Mucosa of descending colon (tissue), 3 donors: ENCODE measurements around the gene SDK1. TPM values are rescaled to one million over a fixed set of nuclear protein-coding genes. Genes with fewer than 3 reads are reported as not detected.

Experiments
- ATAC-seq: fragments of 200-7000 bp; cut with Tn5 transposase; one replicate; pipeline ENCODE4 v1.9.1; 2020; ENCODE audit warnings: mild to moderate bottlenecking, moderate library complexity
- DNase-seq, 3 donors: peaks; one replicate each; pipeline ENCODE4 v3.0.0-alpha.2; 2020
- H3K36me3 ChIP-seq: fragments of 200-600 bp; one replicate; pipeline ENCODE4 v1.8.0; 2021; ENCODE audit warnings: low read depth, mild to moderate bottlenecking
- H3K4me1 ChIP-seq: fragments of 200-600 bp; one replicate; pipeline ENCODE4 v1.8.0; 2021; ENCODE audit warnings: low read depth, mild to moderate bottlenecking
- H3K4me3 ChIP-seq: fragments of 200-600 bp; one replicate; pipeline ENCODE4 v1.8.0; 2021; ENCODE audit warnings: mild to moderate bottlenecking
- H3K9me3 ChIP-seq: fragments of 200-600 bp; one replicate; pipeline ENCODE4 v1.8.0; 2021; ENCODE audit warnings: mild to moderate bottlenecking
- CTCF ChIP-seq: fragments of 200-600 bp; IDR thresholded peaks from one replicate; pipeline ENCODE4 v1.8.0; 2022; ENCODE audit warnings: antibody characterized with exemption, mild to moderate bottlenecking
- intact Hi-C, 2 donors: fragments of 100-400 bp; cut with DNase I in 1 of 2; cut with micrococcal nuclease in 1 of 2; formaldehyde crosslinking; loops; one replicate each; pipeline versions ENCODE4 v1.11.0 to v1.11.1; 2022; cut with DNase I, micrococcal nuclease
- total RNA-seq, 3 donors: library from RNA; stranded (reverse); fragmentation: NEBNext Ultra II Directional in 2 of 3; extraction: Animal tissue kit (Norgen Biotek cat#: 25700) in 2 of 3; gene quantifications; one replicate each; pipeline versions ENCODE4 v1.2.1 to v1.2.4, GENCODE V29; 2021 to 2023
- donor health status: DM: no; HTN: no; CAD: no; lungs with moderate emphysema.
- donor health status: DM: no; HTN: no; CAD: no.
- donor health status: DM: no; HTN: yes; CAD: no.

Gene SDK1
- total RNA-seq, 3 donors from 2014 or later = 2.7 to 20.2 (median 4.2) TPM

GRCh38 chr7:3370068-3370830 lies 69.2 kb downstream of the SDK1 start:
- intact Hi-C loops = no loop called here
- Histone ChIP-seq H3K4me3 (no peak overlapping the region), H3K9me3 (no peaks in the 10 kb centered on the region), H3K4me1 (no peaks in the 10 kb centered on the region), H3K36me3 (no peaks in the 10 kb centered on the region)
- DNase-seq (no peak), ATAC-seq (no peak)
- no peak for TF ChIP-seq CTCF

GRCh38 chr7:3370921-3371320 lies 69.9 kb downstream of the SDK1 start:
- no peaks in the 10 kb centered on the region for H3K4me1 ChIP-seq
- TF ChIP-seq CTCF = no peak
- ATAC-seq (no peak), DNase-seq (no peak)
- intact Hi-C loops = no loop called here
- no peak overlapping the region for H3K4me3 ChIP-seq
- no peaks in the 10 kb centered on the region for H3K36me3 ChIP-seq
- no peaks in the 10 kb centered on the region for H3K9me3 ChIP-seq

- TF ChIP-seq CTCF = no peak
- ATAC-seq (no peak), DNase-seq (no peak)
- Histone ChIP-seq H3K36me3 (no peaks in the 10 kb centered on the region), H3K9me3 (no peaks in the 10 kb centered on the region), H3K4me3 (no peak overlapping the region), H3K4me1 (no peaks in the 10 kb centered on the region)
- intact Hi-C loops = no loop called here
These were observed 70.5 kb downstream of the SDK1 start for GRCh38 chr7:3371601-3372000.

GRCh38 chr7:3374239-3374638 lies 73.2 kb downstream of the SDK1 start:
- no peaks in the 10 kb centered on the region for H3K9me3 ChIP-seq
- no peak for ATAC-seq
- H3K4me1 ChIP-seq = no peaks in the 10 kb centered on the region
- H3K36me3 ChIP-seq = no peaks in the 10 kb centered on the region
- no peak overlapping the region for H3K4me3 ChIP-seq
- TF ChIP-seq CTCF = no peak
- no peak for DNase-seq
- intact Hi-C loops = no loop called here

GRCh38 chr7:3378390-3379150 lies 77.5 kb downstream of the SDK1 start:
- ATAC-seq = no peak
- Histone ChIP-seq H3K4me1 (no peaks in the 10 kb centered on the region), H3K9me3 (no peaks in the 10 kb centered on the region), H3K4me3 (no peak overlapping the region), H3K36me3 (no peaks in the 10 kb centered on the region)
- no peak for TF ChIP-seq CTCF
- no peak for DNase-seq
- intact Hi-C loops = no loop called here
